HEK293 (cell line): ENCODE results near the gene STEAP4.

Source experiments
- CTCF ChIA-PET: fragments of 350-600 bp; formaldehyde crosslinking; extraction: SDS; loops from one replicate; lab custom pipeline; 2021; ENCODE audit warnings: antibody characterized with exemption; lab: Yijun Ruan, JAX
- POLR2A ChIA-PET: fragments of 300-600 bp; formaldehyde crosslinking; extraction: SDS; loops from one replicate; lab custom pipeline; 2020; ENCODE audit warnings: antibody characterized with exemption, inconsistent platforms; lab: Yijun Ruan, JAX
- H3K27ac ChIP-seq: fragments of 200-500 bp; sonication (Bioruptor generic); 2 replicates; pipeline ENCODE4 v1.5.1; 2014; ENCODE audit warnings: low read depth, low read length, control low read depth, inconsistent platforms; ENCODE audit errors: extremely low read depth
- H3K36me3 ChIP-seq, 2 experiments: fragments of 200-500 bp in 1 of 2; sonication (Bioruptor generic) in 1 of 2; 1 replicate in 1 of 2; 2 replicates in 1 of 2; pipeline ENCODE4 v1.5.1; 2014 to 2017; ENCODE audit warnings: inconsistent platforms in 2 of 2, low read length in 2 of 2; ENCODE audit not compliant: control insufficient read depth in 2 of 2, insufficient read depth in 1 of 2
- H3K4me1 ChIP-seq: fragments of 200-500 bp; sonication (Bioruptor generic); 2 replicates; pipeline ENCODE4 v1.5.1; 2014; ENCODE audit warnings: mild to moderate bottlenecking, low read length, inconsistent platforms; ENCODE audit not compliant: control insufficient read depth, insufficient read depth
- H3K4me3 ChIP-seq: 2 replicates; pipeline ENCODE4 v1.5.1; 2011; ENCODE audit warnings: low read depth, mild to moderate bottlenecking, control low read depth, low read length, moderate library complexity
- H3K9me3 ChIP-seq: fragments of 200-500 bp; sonication (Bioruptor generic); 2 replicates; pipeline ENCODE4 v1.5.1; 2014; ENCODE audit warnings: low read depth, low read length, inconsistent platforms; ENCODE audit not compliant: control insufficient read depth, insufficient read depth
- GLI2 ChIP-seq: fragments of 450-650 bp; formaldehyde crosslinking; IDR thresholded peaks from 2 replicates; pipeline ENCODE4; 2017; ENCODE audit warnings: missing biosample characterization, missing genetic modification characterization, low read depth, borderline replicate concordance
- HOXD13 ChIP-seq: sonication (generic); formaldehyde crosslinking; IDR thresholded peaks from 2 replicates; pipeline ENCODE4 v1.8.0; 2022; ENCODE audit warnings: missing genetic modification reagents, borderline replicate concordance
- KLF16 ChIP-seq: fragments of 450-650 bp; formaldehyde crosslinking; IDR thresholded peaks from 2 replicates; pipeline ENCODE4 v1.5.1; 2017; ENCODE audit warnings: missing biosample characterization, missing genetic modification characterization
- KLF9 ChIP-seq: fragments of 450-650 bp; formaldehyde crosslinking; IDR thresholded peaks from 2 replicates; pipeline ENCODE4 v1.5.1; 2016; ENCODE audit warnings: missing biosample characterization, missing genetic modification characterization, low read depth
- OVOL3 ChIP-seq: fragments of 450-650 bp; formaldehyde crosslinking; IDR thresholded peaks from 2 replicates; pipeline ENCODE4 v1.5.1; 2016; ENCODE audit warnings: missing biosample characterization, missing genetic modification characterization
- RBAK ChIP-seq: fragments of 450-650 bp; formaldehyde crosslinking; IDR thresholded peaks from 2 replicates; pipeline ENCODE4 v1.5.1; 2016; ENCODE audit warnings: missing biosample characterization, missing genetic modification characterization
- SP7 ChIP-seq: fragments of 450-650 bp; formaldehyde crosslinking; IDR thresholded peaks from 2 replicates; pipeline ENCODE4 v1.5.1; 2016; ENCODE audit warnings: missing biosample characterization, missing genetic modification characterization
- ZBTB20 ChIP-seq: fragments of 450-650 bp; formaldehyde crosslinking; IDR thresholded peaks from 2 replicates; pipeline ENCODE4 v1.5.1; 2016; ENCODE audit warnings: missing biosample characterization, missing genetic modification characterization
- ZFP41 ChIP-seq: fragments of 450-650 bp; formaldehyde crosslinking; IDR thresholded peaks from 2 replicates; pipeline ENCODE4 v1.5.1; 2016; ENCODE audit warnings: missing biosample characterization, missing genetic modification characterization, borderline replicate concordance
- ZNF174 ChIP-seq: fragments of 450-650 bp; formaldehyde crosslinking; IDR thresholded peaks from 2 replicates; pipeline ENCODE4 v1.5.0; 2017; ENCODE audit warnings: missing biosample characterization, mild to moderate bottlenecking, missing genetic modification characterization
- ZNF2 ChIP-seq: fragments of 450-650 bp; formaldehyde crosslinking; IDR thresholded peaks from 2 replicates; pipeline ENCODE4 v1.5.1; 2016; ENCODE audit warnings: missing biosample characterization, missing genetic modification characterization
- ZNF24 ChIP-seq: fragments of 450-650 bp; formaldehyde crosslinking; IDR thresholded peaks from 2 replicates; pipeline ENCODE4 v1.5.1; 2016; ENCODE audit warnings: missing biosample characterization, missing genetic modification characterization
- ZNF48 ChIP-seq: fragments of 450-650 bp; formaldehyde crosslinking; IDR thresholded peaks from 2 replicates; pipeline ENCODE4 v1.5.1; 2016; ENCODE audit warnings: missing biosample characterization, missing genetic modification characterization
- ZNF521 ChIP-seq: fragments of 450-650 bp; formaldehyde crosslinking; IDR thresholded peaks from 2 replicates; pipeline ENCODE4 v1.5.1; 2017; ENCODE audit warnings: missing biosample characterization, mild to moderate bottlenecking, missing genetic modification characterization
- ZNF677 ChIP-seq: fragments of 450-650 bp; IDR thresholded peaks from 2 replicates; pipeline ENCODE4 v1.5.0; 2018; ENCODE audit warnings: missing biosample characterization, mild to moderate bottlenecking, missing genetic modification characterization, moderate library complexity
- ZNF768 ChIP-seq: fragments of 450-650 bp; formaldehyde crosslinking; IDR thresholded peaks from 2 replicates; pipeline ENCODE4 v1.5.1; 2018; ENCODE audit warnings: missing biosample characterization, mild to moderate bottlenecking, missing genetic modification characterization
- TF ChIP-seq, protein P1 (sequence below): fragments of 450-650 bp; formaldehyde crosslinking; conservative IDR thresholded peaks from 2 replicates; pipeline ENCODE4 v1.5.1; 2016; ENCODE audit warnings: low read depth, missing biosample characterization, missing genetic modification characterization
- TF ChIP-seq, protein P2 (sequence below): fragments of 450-650 bp; formaldehyde crosslinking; IDR thresholded peaks from 2 replicates; pipeline ENCODE4 v1.5.1; 2016; ENCODE audit warnings: missing biosample characterization, missing genetic modification characterization
- TF ChIP-seq, protein P3 (sequence below): fragments of 450-650 bp; formaldehyde crosslinking; IDR thresholded peaks from 2 replicates; pipeline ENCODE4 v1.5.0; 2017; ENCODE audit warnings: missing biosample characterization, missing genetic modification characterization, borderline replicate concordance
- TF ChIP-seq, protein P4 (sequence below): fragments of 450-650 bp; formaldehyde crosslinking; IDR thresholded peaks from 2 replicates; pipeline ENCODE4 v1.5.1; 2016; ENCODE audit warnings: missing biosample characterization, missing genetic modification characterization

The STEAP4 gene

DNA sequence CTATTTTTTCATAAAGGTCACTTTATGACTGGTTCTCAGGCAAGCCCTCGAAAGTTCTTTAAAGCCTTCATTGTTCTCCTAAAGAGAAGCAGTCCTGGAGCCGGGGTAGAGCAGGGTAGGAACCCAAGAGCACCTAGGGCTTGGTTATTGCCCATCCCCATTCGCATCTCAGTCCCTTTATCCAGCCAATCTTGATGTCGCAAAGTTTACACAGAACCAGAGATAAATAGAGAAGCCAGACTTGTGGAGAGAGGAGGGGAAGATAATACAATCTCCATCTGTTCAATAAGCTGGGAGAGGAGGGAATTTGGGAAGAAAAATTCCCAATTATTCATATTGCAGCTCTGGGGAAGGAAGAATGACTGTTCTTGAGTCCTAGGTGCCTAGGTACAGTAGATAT is 80.5 kb downstream of the STEAP4 start (continued):
- TF ChIP-seq, protein P1, sequence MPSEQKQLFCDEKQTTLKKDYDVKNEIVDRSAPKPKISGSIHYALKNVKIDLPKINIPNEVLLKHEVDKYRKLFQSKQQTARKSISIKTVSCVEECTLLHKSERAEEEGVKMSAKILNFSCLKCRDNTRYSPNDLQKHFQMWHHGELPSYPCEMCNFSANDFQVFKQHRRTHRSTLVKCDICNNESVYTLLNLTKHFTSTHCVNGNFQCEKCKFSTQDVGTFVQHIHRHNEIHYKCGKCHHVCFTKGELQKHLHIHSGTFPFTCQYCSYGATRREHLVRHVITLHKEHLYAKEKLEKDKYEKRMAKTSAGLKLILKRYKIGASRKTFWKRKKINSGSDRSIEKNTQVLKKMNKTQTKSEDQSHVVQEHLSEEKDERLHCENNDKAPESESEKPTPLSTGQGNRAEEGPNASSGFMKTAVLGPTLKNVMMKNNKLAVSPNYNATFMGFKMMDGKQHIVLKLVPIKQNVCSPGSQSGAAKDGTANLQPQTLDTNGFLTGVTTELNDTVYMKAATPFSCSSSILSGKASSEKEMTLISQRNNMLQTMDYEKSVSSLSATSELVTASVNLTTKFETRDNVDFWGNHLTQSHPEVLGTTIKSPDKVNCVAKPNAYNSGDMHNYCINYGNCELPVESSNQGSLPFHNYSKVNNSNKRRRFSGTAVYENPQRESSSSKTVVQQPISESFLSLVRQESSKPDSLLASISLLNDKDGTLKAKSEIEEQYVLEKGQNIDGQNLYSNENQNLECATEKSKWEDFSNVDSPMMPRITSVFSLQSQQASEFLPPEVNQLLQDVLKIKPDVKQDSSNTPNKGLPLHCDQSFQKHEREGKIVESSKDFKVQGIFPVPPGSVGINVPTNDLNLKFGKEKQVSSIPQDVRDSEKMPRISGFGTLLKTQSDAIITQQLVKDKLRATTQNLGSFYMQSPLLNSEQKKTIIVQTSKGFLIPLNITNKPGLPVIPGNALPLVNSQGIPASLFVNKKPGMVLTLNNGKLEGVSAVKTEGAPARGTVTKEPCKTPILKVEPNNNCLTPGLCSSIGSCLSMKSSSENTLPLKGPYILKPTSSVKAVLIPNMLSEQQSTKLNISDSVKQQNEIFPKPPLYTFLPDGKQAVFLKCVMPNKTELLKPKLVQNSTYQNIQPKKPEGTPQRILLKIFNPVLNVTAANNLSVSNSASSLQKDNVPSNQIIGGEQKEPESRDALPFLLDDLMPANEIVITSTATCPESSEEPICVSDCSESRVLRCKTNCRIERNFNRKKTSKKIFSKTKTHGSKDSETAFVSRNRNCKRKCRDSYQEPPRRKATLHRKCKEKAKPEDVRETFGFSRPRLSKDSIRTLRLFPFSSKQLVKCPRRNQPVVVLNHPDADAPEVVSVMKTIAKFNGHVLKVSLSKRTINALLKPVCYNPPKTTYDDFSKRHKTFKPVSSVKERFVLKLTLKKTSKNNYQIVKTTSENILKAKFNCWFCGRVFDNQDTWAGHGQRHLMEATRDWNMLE (tag by site-specific recombination) = no peak
- no peak for TF ChIP-seq ZNF48 (tag by site-specific recombination)

DNA sequence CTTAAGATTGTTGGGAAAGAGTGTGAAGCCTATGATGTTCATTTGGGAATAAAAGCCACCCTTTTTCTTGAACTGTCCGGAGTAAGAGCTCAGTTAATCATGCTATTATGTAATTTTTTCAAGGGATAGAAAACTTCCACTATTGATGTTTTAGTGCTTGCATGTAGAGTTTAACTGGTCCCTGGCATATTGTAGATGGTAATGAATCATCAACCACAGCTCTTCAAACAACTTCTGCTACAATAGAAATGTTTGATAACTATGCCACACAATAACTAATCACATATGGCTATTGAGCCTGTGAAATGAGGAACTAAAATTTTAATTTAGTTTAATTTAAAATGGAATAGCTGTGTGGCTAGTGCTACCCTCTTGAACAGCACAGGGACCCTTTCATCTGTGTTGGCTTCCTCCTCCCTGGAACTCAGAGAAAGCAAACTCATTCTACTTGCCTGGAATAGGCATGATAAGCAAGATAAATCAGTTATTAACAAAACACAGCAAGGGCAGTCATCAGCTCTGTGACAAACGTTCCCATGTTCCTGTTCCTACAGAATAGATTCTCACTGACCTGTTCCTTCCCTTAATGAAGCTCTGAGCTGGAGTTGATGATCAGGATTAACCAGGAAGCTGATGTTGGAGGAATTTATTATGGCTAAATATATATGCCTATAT is 82.0 kb downstream of the STEAP4 start:
- H3K36me3 ChIP-seq = no peaks in the 10 kb centered on the region
- no peaks in the 10 kb centered on the region for H3K4me1 ChIP-seq
- POLR2A ChIA-PET = interaction anchor here (0.6 kb wide), 2 partner anchors 138 to 1072 kb away, joined by 3 to 4 read pairs; partner anchors contain the start of gene DMTF1
- CTCF ChIA-PET = interaction anchor here (1.1 to 1.3 kb wide), 2 partner anchors 18 to 133 kb away, joined by 3 to 8 read pairs; no protein-coding TSS in a partner anchor
- H3K27ac ChIP-seq = no peak overlapping the region
- H3K4me3 ChIP-seq = no peak overlapping the region
- H3K9me3 ChIP-seq = no peaks in the 10 kb centered on the region
- TF ChIP-seq, protein P2, sequence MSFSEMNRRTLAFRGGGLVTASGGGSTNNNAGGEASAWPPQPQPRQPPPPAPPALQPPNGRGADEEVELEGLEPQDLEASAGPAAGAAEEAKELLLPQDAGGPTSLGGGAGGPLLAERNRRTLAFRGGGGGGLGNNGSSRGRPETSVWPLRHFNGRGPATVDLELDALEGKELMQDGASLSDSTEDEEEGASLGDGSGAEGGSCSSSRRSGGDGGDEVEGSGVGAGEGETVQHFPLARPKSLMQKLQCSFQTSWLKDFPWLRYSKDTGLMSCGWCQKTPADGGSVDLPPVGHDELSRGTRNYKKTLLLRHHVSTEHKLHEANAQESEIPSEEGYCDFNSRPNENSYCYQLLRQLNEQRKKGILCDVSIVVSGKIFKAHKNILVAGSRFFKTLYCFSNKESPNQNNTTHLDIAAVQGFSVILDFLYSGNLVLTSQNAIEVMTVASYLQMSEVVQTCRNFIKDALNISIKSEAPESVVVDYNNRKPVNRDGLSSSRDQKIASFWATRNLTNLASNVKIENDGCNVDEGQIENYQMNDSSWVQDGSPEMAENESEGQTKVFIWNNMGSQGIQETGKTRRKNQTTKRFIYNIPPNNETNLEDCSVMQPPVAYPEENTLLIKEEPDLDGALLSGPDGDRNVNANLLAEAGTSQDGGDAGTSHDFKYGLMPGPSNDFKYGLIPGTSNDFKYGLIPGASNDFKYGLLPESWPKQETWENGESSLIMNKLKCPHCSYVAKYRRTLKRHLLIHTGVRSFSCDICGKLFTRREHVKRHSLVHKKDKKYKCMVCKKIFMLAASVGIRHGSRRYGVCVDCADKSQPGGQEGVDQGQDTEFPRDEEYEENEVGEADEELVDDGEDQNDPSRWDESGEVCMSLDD (tag by site-specific recombination) = no peak
- TF ChIP-seq ZNF2 (tag by site-specific recombination) (no peak), ZBTB20 (tag by site-specific recombination) (no peak), ZNF768 (tag by site-specific recombination) (no peak), KLF9 (tag by site-specific recombination) (no peak), ZNF677 (tag by site-specific recombination) (no peak), ZFP41 (no peak), RBAK (tag by site-specific recombination) (no peak), SP7 (tag by site-specific recombination) (no peak), KLF16 (tag by site-specific recombination) (no peak), HOXD13 (CRISPR knock-in tag) (no peak), OVOL3 (no peak), ZNF174 (tag by site-specific recombination) (no peak), ZNF521 (tag by site-specific recombination) (no peak), GLI2 (tag by site-specific recombination) (no peak), ZNF24 (tag by site-specific recombination) (no peak)
- TF ChIP-seq, protein P3, sequence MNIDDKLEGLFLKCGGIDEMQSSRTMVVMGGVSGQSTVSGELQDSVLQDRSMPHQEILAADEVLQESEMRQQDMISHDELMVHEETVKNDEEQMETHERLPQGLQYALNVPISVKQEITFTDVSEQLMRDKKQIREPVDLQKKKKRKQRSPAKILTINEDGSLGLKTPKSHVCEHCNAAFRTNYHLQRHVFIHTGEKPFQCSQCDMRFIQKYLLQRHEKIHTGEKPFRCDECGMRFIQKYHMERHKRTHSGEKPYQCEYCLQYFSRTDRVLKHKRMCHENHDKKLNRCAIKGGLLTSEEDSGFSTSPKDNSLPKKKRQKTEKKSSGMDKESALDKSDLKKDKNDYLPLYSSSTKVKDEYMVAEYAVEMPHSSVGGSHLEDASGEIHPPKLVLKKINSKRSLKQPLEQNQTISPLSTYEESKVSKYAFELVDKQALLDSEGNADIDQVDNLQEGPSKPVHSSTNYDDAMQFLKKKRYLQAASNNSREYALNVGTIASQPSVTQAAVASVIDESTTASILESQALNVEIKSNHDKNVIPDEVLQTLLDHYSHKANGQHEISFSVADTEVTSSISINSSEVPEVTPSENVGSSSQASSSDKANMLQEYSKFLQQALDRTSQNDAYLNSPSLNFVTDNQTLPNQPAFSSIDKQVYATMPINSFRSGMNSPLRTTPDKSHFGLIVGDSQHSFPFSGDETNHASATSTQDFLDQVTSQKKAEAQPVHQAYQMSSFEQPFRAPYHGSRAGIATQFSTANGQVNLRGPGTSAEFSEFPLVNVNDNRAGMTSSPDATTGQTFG (tag by site-specific recombination) = no peak
- TF ChIP-seq, protein P4, sequence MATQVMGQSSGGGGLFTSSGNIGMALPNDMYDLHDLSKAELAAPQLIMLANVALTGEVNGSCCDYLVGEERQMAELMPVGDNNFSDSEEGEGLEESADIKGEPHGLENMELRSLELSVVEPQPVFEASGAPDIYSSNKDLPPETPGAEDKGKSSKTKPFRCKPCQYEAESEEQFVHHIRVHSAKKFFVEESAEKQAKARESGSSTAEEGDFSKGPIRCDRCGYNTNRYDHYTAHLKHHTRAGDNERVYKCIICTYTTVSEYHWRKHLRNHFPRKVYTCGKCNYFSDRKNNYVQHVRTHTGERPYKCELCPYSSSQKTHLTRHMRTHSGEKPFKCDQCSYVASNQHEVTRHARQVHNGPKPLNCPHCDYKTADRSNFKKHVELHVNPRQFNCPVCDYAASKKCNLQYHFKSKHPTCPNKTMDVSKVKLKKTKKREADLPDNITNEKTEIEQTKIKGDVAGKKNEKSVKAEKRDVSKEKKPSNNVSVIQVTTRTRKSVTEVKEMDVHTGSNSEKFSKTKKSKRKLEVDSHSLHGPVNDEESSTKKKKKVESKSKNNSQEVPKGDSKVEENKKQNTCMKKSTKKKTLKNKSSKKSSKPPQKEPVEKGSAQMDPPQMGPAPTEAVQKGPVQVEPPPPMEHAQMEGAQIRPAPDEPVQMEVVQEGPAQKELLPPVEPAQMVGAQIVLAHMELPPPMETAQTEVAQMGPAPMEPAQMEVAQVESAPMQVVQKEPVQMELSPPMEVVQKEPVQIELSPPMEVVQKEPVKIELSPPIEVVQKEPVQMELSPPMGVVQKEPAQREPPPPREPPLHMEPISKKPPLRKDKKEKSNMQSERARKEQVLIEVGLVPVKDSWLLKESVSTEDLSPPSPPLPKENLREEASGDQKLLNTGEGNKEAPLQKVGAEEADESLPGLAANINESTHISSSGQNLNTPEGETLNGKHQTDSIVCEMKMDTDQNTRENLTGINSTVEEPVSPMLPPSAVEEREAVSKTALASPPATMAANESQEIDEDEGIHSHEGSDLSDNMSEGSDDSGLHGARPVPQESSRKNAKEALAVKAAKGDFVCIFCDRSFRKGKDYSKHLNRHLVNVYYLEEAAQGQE = no peak
